GM19239 (cell line): ENCODE data around the gene BCL7C.
A peak's percentile ranks its signal among the peaks of the same experiment; 100 is the strongest.

Source experiments
- DNase-seq: peaks from one replicate; pipeline ENCODE4 v3.0.0; 2011; ENCODE audit warnings: low spot score; ENCODE audit not compliant: insufficient read length
- FAIRE-seq: peaks from 2 replicates; lab custom pipeline; 2011; peaks lifted over from hg19 to GRCh38; lab: Jason Lieb, UNC

BCL7C gene

DNA sequence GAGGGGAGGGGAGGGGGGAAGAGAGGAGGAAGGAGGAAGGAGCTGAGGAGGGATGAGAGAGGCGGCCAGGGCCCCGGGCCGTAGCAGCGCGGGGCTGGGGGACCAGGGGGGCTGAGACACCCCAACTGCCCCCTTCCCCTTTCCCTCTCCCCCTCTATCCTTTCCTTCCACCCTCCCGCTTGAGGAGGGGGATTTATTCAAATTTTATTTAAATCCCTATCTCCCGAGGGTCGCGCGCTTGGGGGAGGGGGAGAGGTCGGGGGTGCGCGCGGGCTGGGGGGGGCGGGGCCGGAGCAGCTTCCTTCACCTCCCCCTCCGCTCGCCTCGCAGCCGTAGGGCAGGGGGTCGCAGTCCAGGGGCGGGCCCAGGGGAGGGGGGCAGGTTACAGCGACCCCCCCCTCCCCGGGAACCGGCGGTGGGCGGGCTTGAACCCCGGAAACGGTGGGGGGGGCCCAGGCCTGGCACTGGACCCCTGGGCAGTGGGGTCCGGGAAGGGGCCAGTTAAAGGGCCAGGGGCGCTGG, 29.7 kb upstream of the BCL7C start, which contains the start of gene FBXL19:
Gene FBXL19, plus strand, starts transcription at position 19 of the 522 bp plus-strand sequence. CDS start 2,183 bp downstream, outside the sequence.
- DNase-seq, result no peak
- no peak for FAIRE-seq

DNA sequence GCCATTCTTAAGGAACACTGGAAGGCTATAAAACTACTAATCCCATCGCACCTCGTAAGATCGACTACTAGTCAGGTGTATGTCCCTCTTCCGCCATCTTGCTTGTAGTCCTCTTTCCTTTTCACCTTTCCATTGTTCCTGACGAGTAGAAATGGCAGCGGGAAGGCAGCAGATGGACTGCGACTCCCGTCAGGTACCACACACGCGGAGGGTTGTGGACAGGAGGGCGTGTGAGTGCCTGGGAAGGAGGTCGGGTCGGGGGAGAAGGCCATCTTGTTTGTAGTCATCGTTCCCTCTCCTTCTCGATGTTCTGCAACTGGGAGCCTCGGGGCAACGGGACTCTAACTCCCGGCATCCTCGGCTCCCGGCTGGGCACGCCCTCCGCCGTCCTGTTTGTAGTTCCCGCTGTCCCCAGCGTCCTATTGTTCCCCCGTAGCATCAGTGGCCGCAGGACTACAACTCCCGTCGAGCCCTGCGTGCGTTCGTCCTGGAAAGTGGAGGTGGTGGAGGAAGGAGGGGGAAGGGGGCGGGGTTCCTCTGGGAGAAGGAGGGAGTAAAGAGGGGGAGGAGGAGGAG, 29.2 kb upstream of the BCL7C start:
- DNase-seq (peak; percentile 98), FAIRE-seq (no peak)

DNA sequence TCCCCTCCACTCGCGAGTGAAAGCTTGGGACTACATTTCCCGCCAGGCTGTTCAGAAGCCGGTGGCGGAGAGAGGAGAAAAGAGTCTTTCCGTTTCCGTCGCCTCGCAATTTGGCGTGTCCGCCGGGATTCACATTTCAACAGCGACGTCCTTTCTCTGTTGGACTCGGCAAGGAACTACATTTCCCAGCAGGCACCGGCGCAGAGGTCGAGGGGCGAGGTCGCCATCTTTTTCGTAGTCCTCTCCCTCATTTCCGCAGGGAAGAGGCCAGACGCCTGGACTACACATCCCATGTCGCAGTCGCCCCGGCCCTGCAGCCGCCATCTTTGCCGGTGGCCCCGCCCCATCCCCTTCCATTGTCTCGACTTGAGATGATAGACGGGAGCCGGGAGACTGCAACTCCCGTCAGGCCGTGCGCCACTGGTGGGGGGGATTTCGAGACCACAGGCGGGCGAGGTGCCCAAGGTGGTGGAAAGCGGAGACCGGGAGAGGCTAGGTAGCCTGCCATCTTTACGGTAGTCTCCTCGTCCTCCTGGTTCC, 28.6 kb upstream of the BCL7C start:
- DNase-seq (peak; percentile 84), FAIRE-seq (peak; percentile 99)

DNA sequence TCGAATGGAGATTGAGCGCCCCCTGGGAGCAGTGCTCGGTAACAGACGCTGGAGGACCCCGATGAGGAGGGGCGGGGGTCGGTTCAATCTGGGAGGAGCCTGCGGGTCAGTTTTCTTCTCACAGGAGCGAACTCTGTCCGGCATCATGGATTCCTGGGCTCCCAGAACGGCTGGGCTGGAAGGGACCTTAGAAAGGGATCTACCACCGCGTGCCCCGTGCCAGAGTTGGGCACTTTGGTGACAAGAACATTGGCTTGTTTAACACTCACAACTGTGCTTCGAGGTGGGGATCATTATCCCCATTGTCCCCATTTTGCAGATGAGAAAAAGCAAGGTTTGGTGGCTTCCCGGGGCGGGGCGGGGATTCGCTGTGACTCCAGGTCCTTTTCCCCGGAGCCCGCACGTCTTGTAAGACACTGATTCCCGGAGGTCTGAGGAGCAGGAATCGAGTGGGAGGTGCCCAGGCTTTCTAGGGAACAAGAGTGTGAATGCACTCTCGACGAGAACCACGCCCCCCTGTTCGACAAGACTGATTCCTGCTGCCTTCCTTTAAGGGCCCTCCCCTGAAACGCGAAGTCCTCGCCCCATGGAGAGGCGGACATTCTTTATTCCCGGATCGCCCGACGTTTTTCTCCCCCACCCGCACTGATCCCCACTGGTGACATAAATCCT, 28.0 kb upstream of the BCL7C start:
- FAIRE-seq (no peak), DNase-seq (no peak)

DNA sequence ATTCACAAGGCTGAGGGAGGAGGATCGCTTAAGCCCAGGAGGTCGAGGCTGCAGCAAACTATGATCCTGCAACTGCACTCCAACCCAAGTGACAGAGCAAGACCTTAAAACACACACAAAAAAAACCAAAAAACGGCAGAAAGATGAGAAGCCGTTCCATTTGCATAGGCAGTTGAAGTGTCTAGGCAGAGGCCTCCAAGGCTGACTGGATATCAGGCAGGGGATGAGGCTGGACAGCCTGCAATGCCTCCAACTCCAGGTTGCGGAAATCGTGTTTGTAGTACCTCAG, 27.5 kb upstream of the BCL7C start:
- FAIRE-seq, result no peak
- no peak for DNase-seq

DNA sequence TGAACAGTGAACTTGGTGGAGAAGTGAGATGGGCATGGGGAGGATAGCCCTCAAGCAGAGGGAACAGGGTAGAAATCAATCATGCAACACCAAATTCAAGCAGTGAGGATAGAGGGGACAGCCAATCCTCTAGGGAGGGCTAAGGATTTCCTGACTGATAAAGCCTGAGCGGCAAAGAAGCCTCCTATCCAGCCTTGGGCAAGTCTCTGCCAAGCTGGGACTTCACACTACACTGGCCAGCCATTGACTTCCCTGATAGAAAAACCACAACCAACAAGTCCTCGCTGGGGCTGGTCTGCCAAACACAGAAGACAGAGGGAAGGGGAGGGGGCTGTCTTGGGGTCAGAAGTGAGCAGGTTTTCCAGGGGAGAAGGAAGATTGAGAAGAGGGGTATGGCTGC, 27.0 kb upstream of the BCL7C start:
- no peak for FAIRE-seq
- DNase-seq, result no peak

DNA sequence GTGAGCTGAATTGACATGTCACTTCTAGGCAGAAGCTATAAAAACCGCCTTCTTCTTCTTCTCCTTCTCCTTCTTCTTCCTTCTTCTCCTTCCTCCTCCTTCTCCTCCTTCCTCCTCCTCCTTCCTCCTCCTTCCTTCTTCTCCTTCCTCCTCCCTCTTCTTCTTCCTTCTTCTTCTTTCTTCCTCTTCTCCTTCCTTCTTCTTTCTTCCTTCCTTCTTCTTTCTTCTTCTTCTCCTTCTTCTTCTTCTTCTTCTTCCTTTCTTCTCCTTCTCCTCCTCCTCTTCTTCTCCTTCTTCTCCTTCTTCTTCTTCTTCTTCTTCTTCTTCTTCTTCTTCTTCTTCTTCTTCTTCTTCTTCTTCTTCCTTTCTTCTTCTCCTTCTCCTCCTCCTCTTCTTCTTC, 24.7 kb upstream of the BCL7C start:
- DNase-seq (no peak), FAIRE-seq (no peak)

DNA sequence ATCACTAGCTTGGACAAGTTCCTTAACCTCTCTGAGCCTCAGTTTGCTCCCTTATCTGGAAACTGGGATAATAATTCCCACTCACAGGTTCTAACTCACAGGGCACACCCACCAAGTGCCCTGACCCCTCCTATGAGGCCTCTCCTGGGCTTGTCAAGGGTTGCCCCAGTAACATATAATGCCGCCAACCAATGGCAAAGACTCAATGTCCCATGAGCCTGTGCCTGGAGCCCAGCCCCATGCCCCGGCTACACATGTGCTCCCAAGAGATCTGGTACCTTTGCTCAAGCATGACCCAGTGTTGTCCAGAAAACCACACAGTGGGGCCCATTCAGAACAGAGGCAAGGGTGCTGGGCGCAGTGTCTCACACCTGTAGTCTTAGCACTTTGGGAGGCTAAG, 21.0 kb upstream of the BCL7C start:
- DNase-seq (no peak), FAIRE-seq (no peak)

DNA sequence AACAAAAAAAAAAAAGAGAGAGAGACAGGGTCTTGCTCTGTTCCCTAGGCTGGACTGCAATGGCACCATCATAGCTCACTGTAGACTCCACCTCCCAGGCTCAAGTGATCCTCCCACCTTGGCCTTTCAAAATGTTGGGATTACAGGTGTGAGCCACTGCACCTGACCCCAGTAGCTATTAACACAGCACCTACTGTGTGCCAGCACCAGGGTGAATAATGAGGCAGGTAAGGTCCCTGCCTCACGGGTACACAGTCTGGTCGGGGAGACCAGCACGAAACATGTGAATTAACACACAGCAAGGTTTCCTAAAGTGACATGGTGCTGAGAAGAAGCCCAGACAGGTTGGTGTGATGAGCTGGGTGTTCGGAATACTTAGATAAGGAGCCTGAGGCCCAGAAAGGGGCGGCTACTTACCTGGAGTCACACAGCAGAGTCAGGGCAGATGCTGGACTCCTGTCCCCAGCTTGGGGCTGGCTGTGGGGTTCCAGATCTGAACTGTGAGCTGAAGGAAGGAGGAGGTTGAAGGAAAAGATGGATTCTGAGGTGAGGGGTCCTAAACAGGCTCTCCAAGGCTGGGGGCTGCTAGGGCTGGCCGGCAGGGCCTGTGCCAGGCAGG, 19.0 kb upstream of the BCL7C start:
- DNase-seq (no peak), FAIRE-seq (no peak)

DNA sequence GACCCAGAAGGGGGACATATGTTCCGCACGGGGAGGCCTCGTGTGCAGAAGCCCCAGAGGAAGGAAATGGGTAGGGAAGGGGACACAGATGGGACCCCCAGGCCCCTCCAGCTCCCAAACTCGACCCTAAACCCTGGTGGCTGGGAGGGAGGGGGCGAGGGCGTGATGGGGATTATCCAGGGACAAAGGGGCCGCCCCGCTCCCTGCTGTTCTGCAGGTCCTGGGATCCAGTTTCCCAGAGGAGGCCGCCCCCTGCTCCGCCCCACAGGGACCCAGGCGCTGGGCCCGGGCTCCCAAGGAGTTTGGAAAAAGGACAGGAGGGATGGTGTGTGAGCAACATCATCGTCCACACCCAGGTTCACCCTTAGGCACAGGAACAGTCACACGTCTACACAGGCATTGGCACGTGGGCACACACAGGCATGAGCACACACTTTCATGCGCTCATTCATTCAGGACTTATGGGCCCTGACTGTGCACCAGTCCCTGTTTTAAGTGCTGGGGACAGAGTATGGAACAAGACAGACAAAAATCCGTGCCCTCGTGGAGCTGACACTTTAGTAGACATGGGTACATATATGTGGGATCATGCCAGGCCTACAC, 16.7 kb upstream of the BCL7C start:
- FAIRE-seq (no peak), DNase-seq (no peak)

DNA sequence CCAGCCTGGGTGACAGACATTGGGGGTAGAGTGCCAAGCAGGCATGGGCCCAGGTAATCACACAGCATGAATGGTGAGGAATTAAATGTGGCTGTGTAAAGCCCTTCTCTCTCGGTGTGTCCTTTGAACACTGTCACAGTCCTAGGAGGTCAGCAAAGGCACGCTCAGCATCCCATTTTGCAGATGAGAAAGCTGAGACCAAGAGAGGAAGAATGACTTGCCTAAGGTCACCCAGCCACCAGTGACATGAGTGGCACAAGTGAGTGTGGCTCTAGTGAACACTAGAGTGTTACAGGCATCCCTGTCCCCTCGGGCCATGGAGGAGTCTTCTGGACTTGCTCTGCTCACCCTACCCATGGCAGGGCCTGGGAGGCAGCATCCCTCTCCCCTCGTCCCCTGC, 13.2 kb upstream of the BCL7C start:
- DNase-seq (no peak), FAIRE-seq (no peak)

DNA sequence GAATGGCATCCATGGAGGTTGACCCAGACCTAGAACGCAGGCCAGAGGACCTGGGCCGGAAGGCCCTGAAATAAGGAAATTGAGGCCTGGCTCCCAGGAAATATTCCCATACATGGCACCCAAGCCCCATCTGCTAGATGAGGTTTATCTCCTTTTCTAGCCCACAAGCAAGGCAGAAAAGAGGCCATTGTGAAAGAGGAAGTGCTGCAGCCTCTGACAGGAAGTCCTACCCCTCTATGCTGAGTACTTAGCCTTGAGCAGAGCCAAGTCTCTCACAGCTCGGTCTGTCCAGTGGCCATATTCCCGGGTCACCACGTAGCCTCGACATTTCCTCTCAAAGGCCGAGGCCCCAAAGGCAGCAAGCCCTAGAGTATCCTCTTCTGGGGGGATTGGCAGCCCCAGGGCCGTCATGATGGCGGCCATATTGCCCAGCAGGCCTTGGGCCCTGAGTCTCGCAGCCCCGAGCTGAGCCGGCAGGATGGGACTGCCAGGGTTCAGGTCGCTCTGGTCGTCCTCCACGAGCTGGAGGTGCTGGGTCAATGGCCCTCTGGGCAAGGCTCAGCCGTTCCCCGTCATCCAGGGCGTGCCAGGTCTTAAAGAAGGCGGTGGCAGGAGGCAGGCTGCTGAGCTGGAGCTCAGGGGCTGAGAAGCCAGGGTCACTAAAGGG, 10.4 kb upstream of the BCL7C start:
- DNase-seq (no peak), FAIRE-seq (no peak)

DNA sequence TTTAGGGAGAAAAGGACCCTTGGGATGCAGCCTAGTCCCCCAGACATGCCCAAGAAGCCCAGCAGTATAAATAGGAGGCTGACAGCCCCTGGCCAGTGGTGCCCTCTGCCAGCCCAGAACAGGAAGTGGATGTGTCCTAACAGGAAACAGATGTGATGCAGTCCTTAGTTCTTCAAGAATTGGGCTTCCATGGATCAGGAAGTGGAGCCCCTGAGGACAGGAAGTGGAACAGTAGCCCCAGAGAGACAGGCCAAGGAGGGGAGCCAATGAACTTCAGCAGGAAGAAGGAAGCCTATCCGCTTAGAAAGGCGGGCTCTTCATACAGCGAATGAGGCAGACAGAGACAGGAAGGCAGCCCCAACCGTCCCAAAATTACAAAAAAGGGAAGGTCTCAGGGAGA, 9.7 kb upstream of the BCL7C start:
- no peak for FAIRE-seq

DNA sequence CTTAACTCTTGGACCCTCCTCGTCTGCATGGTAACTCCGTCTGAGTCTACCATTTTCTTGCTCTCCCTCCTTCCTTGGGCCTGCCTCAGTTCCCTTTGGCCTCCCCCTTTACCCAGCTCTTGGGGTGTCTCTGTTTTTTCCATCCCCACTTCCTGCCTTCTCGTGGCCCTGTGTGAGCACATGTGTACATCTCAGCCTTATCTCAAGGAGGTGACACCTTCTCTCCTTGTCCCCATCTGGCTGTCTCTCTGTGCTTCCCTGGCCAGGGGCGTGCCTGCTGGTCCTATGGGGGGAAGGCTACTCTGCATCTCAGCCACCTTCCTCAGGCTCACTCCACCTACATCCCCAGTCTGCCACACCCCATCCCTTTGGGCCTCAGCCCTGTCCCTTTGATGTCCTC, 9.1 kb upstream of the BCL7C start:
- DNase-seq, result no peak
- no peak for FAIRE-seq

More for the DNA sequence above, 9.7 kb upstream of the BCL7C start:
- no peak for DNase-seq

DNA sequence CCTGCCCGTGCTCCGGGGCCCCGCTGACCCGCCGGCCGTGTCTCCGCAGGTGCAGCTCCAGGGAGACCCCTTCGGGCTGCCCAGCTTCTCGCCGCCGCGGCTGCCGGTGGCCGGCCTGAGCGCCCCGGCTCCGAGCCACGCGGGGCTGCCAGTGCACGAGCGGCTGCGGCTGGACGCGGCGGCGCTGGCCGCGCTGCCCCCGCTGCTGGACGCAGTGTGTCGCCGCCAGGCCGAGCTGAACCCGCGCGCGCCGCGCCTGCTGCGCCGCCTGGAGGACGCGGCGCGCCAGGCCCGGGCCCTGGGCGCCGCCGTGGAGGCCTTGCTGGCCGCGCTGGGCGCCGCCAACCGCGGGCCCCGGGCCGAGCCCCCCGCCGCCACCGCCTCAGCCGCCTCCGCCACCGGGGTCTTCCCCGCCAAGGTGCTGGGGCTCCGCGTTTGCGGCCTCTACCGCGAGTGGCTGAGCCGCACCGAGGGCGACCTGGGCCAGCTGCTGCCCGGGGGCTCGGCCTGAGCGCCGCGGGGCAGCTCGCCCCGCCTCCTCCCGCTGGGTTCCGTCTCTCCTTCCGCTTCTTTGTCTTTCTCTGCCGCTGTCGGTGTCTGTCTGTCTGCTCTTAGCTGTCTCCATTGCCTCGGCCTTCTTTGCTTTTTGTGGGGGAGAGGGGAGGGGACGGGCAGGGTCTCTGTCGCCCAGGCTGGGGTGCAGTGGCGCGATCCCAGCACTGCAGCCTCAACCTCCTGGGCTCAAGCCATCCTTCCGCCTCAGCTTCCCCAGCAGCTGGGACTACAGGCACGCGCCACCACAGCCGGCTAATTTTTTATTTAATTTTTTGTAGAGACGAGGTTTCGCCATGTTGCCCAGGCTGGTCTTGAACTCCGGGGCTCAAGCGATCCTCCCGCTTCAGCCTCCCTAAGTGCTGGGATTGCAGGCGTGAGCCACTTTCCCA, 8.4 kb upstream of the BCL7C start:
- peak; percentile 88 for DNase-seq
- no peak for FAIRE-seq

DNA sequence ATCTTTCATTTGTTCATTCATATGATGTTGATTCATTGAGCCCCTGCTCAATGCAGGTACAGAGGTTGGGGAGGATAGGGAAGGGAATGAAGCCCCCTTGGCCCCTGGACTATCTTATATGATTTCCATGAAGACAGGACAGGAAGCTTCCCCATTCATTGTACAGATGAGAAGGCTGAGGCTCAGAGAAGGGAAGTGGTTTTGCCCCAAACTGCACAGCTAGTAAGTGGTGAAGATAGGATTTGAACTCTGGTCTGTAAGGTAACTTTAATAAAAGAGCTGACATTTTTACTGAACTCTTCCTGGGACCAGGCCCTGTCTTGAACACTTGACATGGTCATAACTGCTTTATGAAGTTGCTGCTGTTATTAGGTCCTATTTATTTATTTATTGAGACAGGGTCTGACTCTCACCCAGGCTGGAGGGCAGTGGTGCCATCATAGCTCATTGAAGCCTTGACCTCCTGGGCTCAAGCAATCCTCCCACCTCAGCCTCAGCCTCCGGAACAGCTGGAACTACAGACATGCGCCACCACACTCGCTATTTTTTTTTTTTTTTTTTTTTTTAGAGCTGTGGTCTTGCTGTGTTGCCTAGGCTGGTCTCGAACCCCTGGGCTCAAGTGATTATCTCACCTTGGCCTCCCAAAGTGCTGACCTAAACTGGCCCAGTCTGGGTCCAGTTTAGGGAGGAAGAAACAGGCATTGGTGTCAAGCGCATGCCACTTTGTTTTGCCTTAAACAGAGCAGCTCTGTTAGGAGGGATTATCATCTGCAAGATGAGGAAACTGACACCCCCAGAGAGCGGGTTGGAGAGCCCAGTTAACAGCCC, 7.5 kb upstream of the BCL7C start:
- DNase-seq (no peak), FAIRE-seq (no peak)

DNA sequence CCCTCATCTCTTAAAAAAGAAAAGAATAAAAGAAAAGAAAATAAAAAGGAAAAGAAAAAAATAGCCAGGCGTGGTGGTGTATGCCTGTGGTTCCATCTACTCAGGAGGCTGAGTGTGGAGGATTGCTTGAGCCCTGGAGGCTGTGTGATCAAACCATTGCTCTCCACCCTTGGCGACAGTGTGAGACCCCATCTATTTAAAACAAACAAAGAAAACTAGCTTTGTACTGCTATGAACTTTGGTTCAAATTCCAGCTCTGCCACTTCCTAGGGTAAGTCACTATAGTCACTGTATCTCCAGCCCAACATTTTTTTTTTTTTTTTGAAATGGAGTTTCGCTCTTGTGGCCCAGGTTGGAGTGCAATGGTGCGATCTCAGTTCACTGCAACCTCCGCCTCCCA, 6.7 kb upstream of the BCL7C start:
- DNase-seq (no peak), FAIRE-seq (no peak)

DNA sequence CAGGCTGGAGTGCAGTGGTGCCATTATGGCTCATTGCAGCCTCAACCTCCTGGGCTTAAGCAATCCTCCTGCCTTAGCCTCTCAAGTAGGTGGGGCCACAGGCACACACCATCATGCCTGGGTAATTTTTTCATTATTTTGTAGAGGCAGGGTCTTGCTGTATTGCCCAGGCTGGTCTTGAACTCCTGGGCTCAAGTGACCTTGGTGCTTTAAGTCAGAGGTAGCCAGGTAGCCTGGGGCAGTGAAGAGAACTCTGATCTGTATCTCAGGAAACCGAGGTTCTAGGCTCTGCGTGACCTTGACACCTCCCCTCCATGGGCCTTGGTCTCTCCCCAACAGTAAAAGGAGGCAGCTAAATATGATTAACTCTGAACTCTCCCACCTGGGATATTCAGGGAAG, 5.9 kb upstream of the BCL7C start:
- DNase-seq, result no peak
- FAIRE-seq, result no peak
